Measurements from ENCODE around the gene CDC45.
"Not testable (repeated sequence)": the region's sequence is repeated elsewhere in the genome, so short reads cannot be mapped to it uniquely, and the experiment has no call there.

The CDC45 gene

DNA sequence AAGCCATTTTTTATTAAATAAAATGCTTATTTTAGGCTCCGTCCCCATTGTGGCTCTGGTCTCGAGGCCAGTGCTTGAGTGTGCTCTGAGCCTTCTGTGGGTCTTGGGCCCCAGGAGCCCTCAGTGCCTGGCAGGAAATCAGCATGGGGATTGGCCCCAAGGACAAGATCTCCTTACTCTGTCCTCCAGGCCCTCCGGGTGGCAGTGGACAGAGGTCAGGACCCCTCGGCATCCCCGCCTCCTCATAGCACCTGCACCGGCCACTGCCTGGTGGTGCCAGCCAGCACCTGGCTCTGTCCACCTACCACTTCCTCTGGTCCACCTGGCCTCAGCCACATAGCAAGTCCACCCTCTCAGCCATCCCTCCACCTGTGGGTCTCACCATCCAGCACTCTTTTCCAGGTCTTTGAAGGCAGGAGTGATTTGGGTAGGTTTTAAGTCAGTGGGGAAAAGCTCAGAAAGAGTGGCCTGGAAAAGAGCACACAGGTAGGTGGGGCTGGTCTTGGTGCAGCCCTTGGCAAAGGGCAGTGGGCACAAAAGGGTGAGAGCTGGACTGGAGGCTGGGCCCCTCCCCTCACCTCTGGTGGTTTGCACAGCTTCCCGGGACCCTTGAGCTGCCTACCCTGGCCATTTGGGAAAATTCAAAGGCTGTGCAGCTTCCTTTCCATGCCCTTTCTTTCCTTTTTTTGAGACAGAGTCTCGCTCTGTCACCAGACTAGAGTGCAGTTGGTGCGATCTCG, 41.0 kb downstream of the CDC45 start:
- H3K4me1 Mint-ChIP-seq: peaks cover 13% of the 10 kb centered on the region
- no peak for ATAC-seq
- peaks cover 7% of the 10 kb centered on the region for H3K36me3 Mint-ChIP-seq
- no peak overlapping the region for H3K4me3 Mint-ChIP-seq
- no peak for DNase-seq (ENCODE audit: low spot score in 2 of 2)
- no peak overlapping the region for H3K27ac Mint-ChIP-seq
- H3K9me3 Mint-ChIP-seq: no peaks in the 10 kb centered on the region

GRCh38 chr22:19522190-19522880, 42.6 kb downstream of the CDC45 start:
- peaks cover 13% of the 10 kb centered on the region for H3K4me1 Mint-ChIP-seq
- DNase-seq (ENCODE audit: low spot score in 2 of 2): no peak
- H3K36me3 Mint-ChIP-seq: peaks cover 7% of the 10 kb centered on the region
- H3K27ac Mint-ChIP-seq: peak overlapping the region; percentile 73
- ATAC-seq: no peak
- peak overlapping the region; percentile 26 for H3K4me3 Mint-ChIP-seq
- H3K9me3 Mint-ChIP-seq: no peaks in the 10 kb centered on the region

DNA sequence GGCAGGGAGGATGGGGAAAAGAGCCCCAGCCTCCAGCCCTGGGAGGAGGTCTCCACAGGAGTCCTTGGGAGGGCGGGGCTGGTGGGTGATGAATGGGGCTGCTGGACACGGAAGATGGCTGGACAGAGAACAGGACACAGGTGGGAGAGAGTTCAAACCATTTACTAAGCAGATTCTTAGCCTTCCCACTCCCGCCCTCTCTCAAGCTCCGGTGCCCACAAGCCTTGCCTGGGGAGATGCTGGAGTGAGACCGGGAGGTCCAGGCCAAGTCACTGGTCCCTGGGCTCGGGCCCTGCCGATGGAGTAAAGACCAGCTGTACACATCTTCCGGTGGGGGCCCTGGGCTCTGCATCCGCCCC, 43.1 kb downstream of the CDC45 start:
- H3K4me3 Mint-ChIP-seq: peak overlapping the region; percentile 26
- DNase-seq (ENCODE audit: low spot score in 2 of 2) (no peak), ATAC-seq (no peak)
- H3K4me1 Mint-ChIP-seq: peaks cover 13% of the 10 kb centered on the region
- peaks cover 7% of the 10 kb centered on the region for H3K36me3 Mint-ChIP-seq
- H3K27ac Mint-ChIP-seq: peak overlapping the region; percentile 73
- no peaks in the 10 kb centered on the region for H3K9me3 Mint-ChIP-seq

DNA sequence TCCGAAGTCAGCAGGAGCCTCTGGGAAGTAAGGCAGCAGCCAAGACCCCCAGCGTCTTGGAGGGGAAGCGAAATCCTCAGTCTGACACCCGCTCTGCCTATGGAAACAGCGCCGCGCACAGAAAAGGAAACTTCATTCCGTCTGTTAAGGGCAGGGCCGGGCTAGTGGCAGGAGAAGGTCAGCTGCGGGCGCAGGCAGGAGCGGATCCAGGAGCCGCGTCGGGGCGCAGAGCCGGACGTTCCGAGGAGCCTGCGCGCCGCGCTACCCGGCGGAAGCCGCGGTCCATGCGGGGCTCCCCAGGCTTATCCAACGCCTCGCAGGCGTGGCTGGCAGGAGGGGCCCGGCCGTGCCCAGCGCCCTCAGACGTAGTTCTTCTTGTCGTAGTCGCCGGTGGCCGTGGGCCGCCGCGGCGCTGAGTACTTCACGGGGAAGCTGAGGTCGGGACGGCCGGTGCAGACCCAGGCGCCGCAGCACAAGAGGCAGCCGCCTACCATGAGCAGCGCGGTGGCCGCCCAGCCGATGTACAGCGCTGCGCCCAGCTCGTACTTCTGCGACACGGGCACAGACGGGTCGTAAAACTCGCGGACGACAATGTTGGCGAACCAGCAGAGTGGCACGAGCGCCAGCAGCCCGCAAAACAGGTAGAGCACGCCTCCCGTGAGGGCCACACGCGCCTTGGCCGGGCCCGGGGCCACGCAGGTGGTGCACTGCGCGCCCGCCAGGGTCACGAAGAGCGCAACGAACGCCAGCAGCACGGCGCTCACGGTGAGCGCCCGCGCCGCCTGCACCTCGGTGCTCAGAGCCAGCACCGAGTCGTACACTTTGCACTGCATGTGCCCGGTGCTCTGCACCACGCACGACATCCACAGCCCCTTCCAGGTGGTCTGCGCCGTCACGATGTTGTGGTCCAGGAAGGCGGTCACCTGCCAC, 43.8 kb downstream of the CDC45 start:
- no peak for DNase-seq (ENCODE audit: low spot score in 2 of 2)
- H3K9me3 Mint-ChIP-seq: no peaks in the 10 kb centered on the region
- H3K36me3 Mint-ChIP-seq: peaks cover 7% of the 10 kb centered on the region
- H3K4me1 Mint-ChIP-seq: peaks cover 13% of the 10 kb centered on the region
- peak overlapping the region; percentile 26 for H3K4me3 Mint-ChIP-seq
- peak overlapping the region; percentile 73 for H3K27ac Mint-ChIP-seq
- peak; percentile 48 for ATAC-seq

DNA sequence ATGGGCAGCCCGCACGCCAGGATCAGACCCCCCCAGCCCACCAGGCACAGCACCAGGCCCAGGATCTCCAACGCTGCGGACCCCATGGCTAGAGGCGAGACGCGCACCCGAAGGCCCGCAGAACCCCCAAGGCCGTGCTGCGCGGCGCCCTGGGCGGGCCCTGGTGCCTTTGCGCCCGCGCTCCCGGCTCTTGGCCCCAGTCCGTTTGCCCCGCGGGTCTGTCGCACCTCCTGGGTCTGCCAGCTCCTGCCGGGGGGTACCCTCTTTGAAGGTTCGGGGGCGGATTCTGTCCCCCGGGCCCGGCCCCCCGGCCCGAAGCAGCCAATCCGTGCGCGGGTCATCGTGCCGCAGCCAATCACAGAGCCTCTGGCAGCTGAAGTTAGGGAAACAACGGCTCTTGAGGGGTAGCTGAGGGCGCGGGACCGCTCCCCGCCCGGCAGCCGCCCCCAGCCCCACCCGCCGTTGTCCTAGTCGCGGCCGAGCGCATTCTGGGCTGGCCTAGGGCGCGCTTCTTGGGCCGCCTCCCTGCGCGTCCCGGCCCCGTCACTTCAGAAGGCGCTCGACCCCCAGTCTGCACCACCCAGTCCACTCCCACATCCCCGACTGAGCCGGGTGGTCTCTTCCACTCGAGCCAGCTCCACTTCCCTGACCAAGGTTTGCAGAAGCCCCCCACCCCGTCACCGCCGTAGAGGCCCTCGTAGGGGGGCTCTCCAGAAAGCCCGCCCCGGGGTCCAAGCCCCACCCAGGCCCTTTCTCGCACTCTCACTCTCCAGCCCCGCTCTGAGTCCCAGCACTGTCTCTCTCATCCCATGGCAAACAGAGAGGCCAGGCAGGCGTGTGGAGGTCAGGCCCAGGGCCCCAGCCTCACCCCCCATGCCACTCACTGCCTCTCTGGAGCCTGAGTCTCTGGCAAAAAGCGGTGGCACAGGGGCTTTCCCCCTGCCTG, 44.7 kb downstream of the CDC45 start, which contains the start of gene CLDN5:
CLDN5 (minus strand) TSS at position 241 of the 946 bp plus-strand sequence; CDS start at position 86, 155 bp downstream.
- Mint-ChIP-seq H3K36me3 (peaks cover 7% of the 10 kb centered on the region), H3K4me1 (peaks cover 13% of the 10 kb centered on the region), H3K27ac (no peak within 1 kb of the TSS), H3K9me3 (no peaks in the 10 kb centered on the region), H3K4me3 (peak within 1 kb of the TSS; percentile 51)
- DNase-seq (ENCODE audit: low spot score in 2 of 2): no peak
- peak; percentile 11 for ATAC-seq

DNA sequence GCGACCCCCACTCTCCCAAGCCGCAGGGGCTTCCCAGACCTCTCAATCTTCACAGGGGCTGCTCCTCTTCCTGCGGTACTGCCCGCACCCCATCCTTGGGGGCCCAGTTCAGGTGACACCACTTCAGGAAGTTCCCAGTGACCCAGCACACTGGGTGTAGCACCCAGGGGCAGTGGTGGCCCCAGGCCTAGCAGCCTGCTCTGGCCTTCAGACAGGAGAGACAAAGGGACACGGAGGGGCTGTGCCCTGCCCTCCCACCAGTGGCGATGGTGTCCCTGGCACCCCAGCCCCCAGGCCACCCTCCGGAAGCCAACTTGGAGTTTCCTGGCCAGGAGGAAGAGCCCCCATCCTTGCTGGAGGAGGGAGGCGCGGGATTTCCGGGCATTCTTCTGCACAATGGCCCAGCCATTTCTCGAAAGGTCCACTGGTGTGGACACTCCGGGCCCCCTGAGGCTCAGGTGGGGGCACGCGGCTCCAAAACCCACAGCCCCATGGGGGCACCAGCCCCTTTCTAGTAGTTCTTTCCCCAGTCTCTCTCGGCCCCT, 45.5 kb downstream of the CDC45 start:
- Mint-ChIP-seq H3K9me3 (no peaks in the 10 kb centered on the region), H3K36me3 (peaks cover 7% of the 10 kb centered on the region), H3K27ac (no peak overlapping the region), H3K4me1 (peaks cover 13% of the 10 kb centered on the region), H3K4me3 (peak overlapping the region; percentile 51)
- ATAC-seq (no peak), DNase-seq (ENCODE audit: low spot score in 2 of 2) (no peak)

- no peaks in the 10 kb centered on the region for H3K9me3 Mint-ChIP-seq
- ATAC-seq (no peak), DNase-seq (ENCODE audit: low spot score in 2 of 2) (no peak)
- peaks cover 13% of the 10 kb centered on the region for H3K4me1 Mint-ChIP-seq
- H3K4me3 Mint-ChIP-seq: no peak overlapping the region
- no peak overlapping the region for H3K27ac Mint-ChIP-seq
- peaks cover 7% of the 10 kb centered on the region for H3K36me3 Mint-ChIP-seq
These were observed 45.9 kb downstream of the CDC45 start for GRCh38 chr22:19525666-19526065.

GRCh38 chr22:19526076-19526701, 46.5 kb downstream of the CDC45 start:
- no peak overlapping the region for H3K27ac Mint-ChIP-seq
- peaks cover 13% of the 10 kb centered on the region for H3K4me1 Mint-ChIP-seq
- H3K9me3 Mint-ChIP-seq: no peaks in the 10 kb centered on the region
- H3K4me3 Mint-ChIP-seq: no peak overlapping the region
- peaks cover 2% of the 10 kb centered on the region for H3K36me3 Mint-ChIP-seq
- DNase-seq (ENCODE audit: low spot score in 2 of 2) (no peak), ATAC-seq (no peak)

- DNase-seq (ENCODE audit: low spot score in 2 of 2) (no peak), ATAC-seq (no peak)
- Mint-ChIP-seq H3K9me3 (no peaks in the 10 kb centered on the region), H3K27ac (no peak overlapping the region), H3K4me3 (no peak overlapping the region), H3K4me1 (peaks cover 13% of the 10 kb centered on the region), H3K36me3 (no peaks in the 10 kb centered on the region)
These were observed 47.0 kb downstream of the CDC45 start for GRCh38 chr22:19526702-19527111.

DNA sequence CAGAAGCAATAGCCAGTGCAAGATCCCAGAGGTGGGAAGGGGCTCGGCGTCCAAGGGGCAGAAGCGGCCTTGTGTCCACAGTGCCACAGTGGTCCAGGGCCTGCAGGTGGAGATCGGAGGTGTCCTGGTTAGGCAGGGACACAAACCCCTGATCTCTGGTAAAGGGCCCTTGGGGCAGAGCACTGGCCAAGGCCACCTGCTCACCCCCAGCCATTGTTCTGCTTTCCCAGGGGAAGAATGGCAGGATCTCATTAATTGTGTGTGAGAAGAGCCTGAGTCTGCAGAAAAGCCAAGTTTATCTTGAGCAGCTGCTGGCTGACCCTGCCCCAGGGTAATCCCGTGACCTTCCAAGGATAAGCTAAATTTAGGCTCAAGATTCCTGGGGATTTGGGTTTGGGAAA, 47.6 kb downstream of the CDC45 start:
- Mint-ChIP-seq H3K27ac (no peak overlapping the region), H3K36me3 (no peaks in the 10 kb centered on the region), H3K4me1 (peaks cover 13% of the 10 kb centered on the region), H3K4me3 (no peak overlapping the region), H3K9me3 (no peaks in the 10 kb centered on the region)
- no peak for ATAC-seq
- DNase-seq (ENCODE audit: low spot score in 2 of 2): no peak

- Mint-ChIP-seq H3K4me1 (peaks cover 9% of the 10 kb centered on the region), H3K36me3 (no peaks in the 10 kb centered on the region), H3K4me3 (no peak overlapping the region), H3K9me3 (no peaks in the 10 kb centered on the region), H3K27ac (no peak overlapping the region)
- ATAC-seq (no peak), DNase-seq (ENCODE audit: low spot score in 2 of 2) (no peak)
These were observed 48.2 kb downstream of the CDC45 start for GRCh38 chr22:19527861-19528417.

- Mint-ChIP-seq H3K36me3 (no peaks in the 10 kb centered on the region), H3K4me1 (peaks cover 3% of the 10 kb centered on the region), H3K27ac (no peak overlapping the region), H3K9me3 (no peaks in the 10 kb centered on the region), H3K4me3 (no peak overlapping the region)
- no peak for ATAC-seq
- no peak for DNase-seq (ENCODE audit: low spot score in 2 of 2)
These were observed 50.1 kb downstream of the CDC45 start for GRCh38 chr22:19529811-19530210.

DNA sequence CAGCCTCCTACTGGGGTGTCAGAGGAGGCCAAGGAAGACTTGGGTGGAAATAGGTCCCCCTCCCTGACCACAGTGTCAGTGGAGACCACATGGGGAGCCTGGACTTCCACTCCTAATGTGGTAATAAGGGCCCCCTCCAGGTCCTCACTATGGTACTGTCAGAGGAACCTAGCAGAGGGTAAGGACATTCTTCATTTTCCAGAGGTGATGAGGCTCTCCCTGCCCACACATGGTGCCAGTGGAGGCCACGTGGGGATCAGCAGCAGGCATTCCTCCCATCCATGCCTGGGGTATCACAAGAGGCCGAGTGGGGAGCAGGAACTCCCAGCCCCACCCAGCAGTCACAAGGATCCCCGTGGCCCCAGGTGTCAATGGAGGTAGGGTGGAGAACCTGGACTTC, 51.0 kb downstream of the CDC45 start:
- DNase-seq (ENCODE audit: low spot score in 2 of 2): no peak
- H3K4me1 Mint-ChIP-seq: no peaks in the 10 kb centered on the region
- H3K9me3 Mint-ChIP-seq: no peaks in the 10 kb centered on the region
- ATAC-seq: no peak
- no peaks in the 10 kb centered on the region for H3K36me3 Mint-ChIP-seq
- no peak overlapping the region for H3K27ac Mint-ChIP-seq
- H3K4me3 Mint-ChIP-seq: no peak overlapping the region

GRCh38 chr22:19531327-19531726, 51.6 kb downstream of the CDC45 start:
- not testable (repeated sequence) for H3K4me3 Mint-ChIP-seq; H3K27ac Mint-ChIP-seq; H3K9me3 Mint-ChIP-seq; H3K4me1 Mint-ChIP-seq; ATAC-seq; H3K36me3 Mint-ChIP-seq; DNase-seq (ENCODE audit: low spot score in 2 of 2)
